ENCODE data around the gene NOC2L.
A peak's percentile ranks its signal among the peaks of the same experiment; 100 is the strongest.

Gene NOC2L

GRCh38 chr1:941588-942383 lies 17.3 kb downstream of the NOC2L start:
- TF ChIP-seq CTCF (IDR thresholded peaks at IDR 0.05; ENCODE audit: insufficient read depth, missing control alignments), result no peak
- DNase-seq (ENCODE audit: insufficient read length, low spot score) (no peak), FAIRE-seq (no peak)

GRCh38 chr1:941015-941587 lies 18.0 kb downstream of the NOC2L start:
- no peak for TF ChIP-seq CTCF (IDR thresholded peaks at IDR 0.05; ENCODE audit: insufficient read depth, missing control alignments)
- no peak for DNase-seq (ENCODE audit: insufficient read length, low spot score)
- no peak for FAIRE-seq

- no peak for DNase-seq (ENCODE audit: insufficient read length, low spot score)
- no peak for FAIRE-seq
Observed at GRCh38 chr1:940107-941014, 18.7 kb downstream of the NOC2L start.

GRCh38 chr1:939511-940106 lies 19.4 kb downstream of the NOC2L start:
- DNase-seq (ENCODE audit: insufficient read length, low spot score) (no peak), FAIRE-seq (no peak)
- no peak for TF ChIP-seq CTCF (IDR thresholded peaks at IDR 0.05; ENCODE audit: insufficient read depth, missing control alignments)

More at GRCh38 chr1:940107-941014, 18.7 kb downstream of the NOC2L start:
- TF ChIP-seq CTCF (IDR thresholded peaks at IDR 0.05; ENCODE audit: insufficient read depth, missing control alignments), result no peak

- TF ChIP-seq CTCF (IDR thresholded peaks at IDR 0.05; ENCODE audit: insufficient read depth, missing control alignments), result no peak
- DNase-seq (ENCODE audit: insufficient read length, low spot score) (no peak), FAIRE-seq (no peak)
Observed at GRCh38 chr1:938711-939489, 20.2 kb downstream of the NOC2L start.

GRCh38 chr1:938088-938683 lies 20.9 kb downstream of the NOC2L start:
- DNase-seq (ENCODE audit: insufficient read length, low spot score) (no peak), FAIRE-seq (no peak)
- TF ChIP-seq CTCF (IDR thresholded peaks at IDR 0.05; ENCODE audit: insufficient read depth, missing control alignments), result peak; percentile 34
